NCI-H2107 (cell line): ENCODE data around the gene SFR1.

Experiments
- DNase-seq: peaks from one replicate; lab custom pipeline; 2025; lab: John Stamatoyannopoulos, UW

SFR1 gene

GRCh38 chr10:104121485-104122224 lies at the start of gene SFR1:
Gene SFR1 (plus strand): TSS chr10:104122171. CDS start chr10:104122184, 13 bp downstream.
- peak; percentile 89 for DNase-seq

GRCh38 chr10:104072786-104073185 lies 49.2 kb upstream of the SFR1 start:
- no peak for DNase-seq

GRCh38 chr10:104074505-104074904 lies 47.5 kb upstream of the SFR1 start:
- no peak for DNase-seq

- DNase-seq: peak; percentile 55
Observed at GRCh38 chr10:104076743-104077160, 45.2 kb upstream of the SFR1 start.

GRCh38 chr10:104077247-104077646 lies 44.7 kb upstream of the SFR1 start:
- DNase-seq: no peak

- DNase-seq: no peak
Observed at GRCh38 chr10:104077663-104078151, 44.3 kb upstream of the SFR1 start.

GRCh38 chr10:104080762-104081161 lies 41.2 kb upstream of the SFR1 start:
- DNase-seq: peak; percentile 19

GRCh38 chr10:104081998-104082397 lies 40.0 kb upstream of the SFR1 start:
- DNase-seq: no peak

- no peak for DNase-seq
Observed at GRCh38 chr10:104084482-104085142, 37.4 kb upstream of the SFR1 start.

- DNase-seq: no peak
Observed at GRCh38 chr10:104085801-104086400, 36.1 kb upstream of the SFR1 start, which contains the start of gene COL17A1. Gene COL17A1 (minus strand): TSS chr10:104085880. CDS start chr10:104080673, 5,207 bp downstream.

GRCh38 chr10:104088239-104088638 lies 33.7 kb upstream of the SFR1 start:
- DNase-seq: no peak

GRCh38 chr10:104089621-104090020 lies 32.4 kb upstream of the SFR1 start:
- DNase-seq: no peak

- DNase-seq: no peak
Observed at GRCh38 chr10:104090611-104091010, 31.4 kb upstream of the SFR1 start.

GRCh38 chr10:104092749-104093148 lies 29.2 kb upstream of the SFR1 start:
- DNase-seq: no peak

GRCh38 chr10:104096692-104097091 lies 25.3 kb upstream of the SFR1 start:
- no peak for DNase-seq

- DNase-seq: no peak
Observed at GRCh38 chr10:104098358-104098925, 23.5 kb upstream of the SFR1 start.

GRCh38 chr10:104099269-104099668 lies 22.7 kb upstream of the SFR1 start:
- no peak for DNase-seq

- DNase-seq: no peak
Observed at GRCh38 chr10:104099941-104100340, 22.0 kb upstream of the SFR1 start.

GRCh38 chr10:104100795-104101194 lies 21.2 kb upstream of the SFR1 start:
- DNase-seq: no peak

GRCh38 chr10:104101902-104102301 lies 20.1 kb upstream of the SFR1 start:
- no peak for DNase-seq

GRCh38 chr10:104103956-104104355 lies 18.0 kb upstream of the SFR1 start:
- DNase-seq: no peak

- no peak for DNase-seq
Observed at GRCh38 chr10:104104418-104104817, 17.6 kb upstream of the SFR1 start.

GRCh38 chr10:104104926-104105325 lies 17.0 kb upstream of the SFR1 start:
- DNase-seq: no peak
